Putamen (tissue), 1 donor: ENCODE measurements around the gene FHIP1A.
A peak's percentile ranks its signal among the peaks of the same experiment; 100 is the strongest.

ENCODE experiments used
- DNase-seq: peaks from one replicate; pipeline ENCODE4 v3.0.0-alpha.2; 2016; ENCODE audit warnings: low spot score

The FHIP1A gene

DNA sequence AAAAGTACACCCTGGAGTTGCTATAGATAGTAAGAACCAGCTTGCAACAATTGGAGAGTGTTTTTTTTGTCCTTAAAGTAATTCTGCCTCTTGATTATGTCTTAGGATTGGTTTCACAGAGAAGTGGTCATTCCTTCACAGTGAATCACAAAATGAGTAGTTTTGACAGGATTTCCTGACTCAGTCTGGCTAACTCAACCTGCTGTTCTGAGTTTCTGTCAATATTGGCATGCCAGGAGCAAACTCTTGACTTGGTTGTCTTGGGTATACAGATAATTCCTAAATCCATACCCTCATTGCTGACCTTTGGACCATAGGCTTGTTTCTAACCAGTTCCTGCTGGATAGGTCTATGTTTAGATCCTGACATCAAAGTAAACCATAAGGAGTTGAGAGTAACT, 9.4 kb downstream of the FHIP1A start:
- no peak for DNase-seq

GRCh38 chr4:151418856-151419255, 9.9 kb downstream of the FHIP1A start:
- no peak for DNase-seq

GRCh38 chr4:151420250-151420807, 11.4 kb downstream of the FHIP1A start:
- no peak for DNase-seq

DNA sequence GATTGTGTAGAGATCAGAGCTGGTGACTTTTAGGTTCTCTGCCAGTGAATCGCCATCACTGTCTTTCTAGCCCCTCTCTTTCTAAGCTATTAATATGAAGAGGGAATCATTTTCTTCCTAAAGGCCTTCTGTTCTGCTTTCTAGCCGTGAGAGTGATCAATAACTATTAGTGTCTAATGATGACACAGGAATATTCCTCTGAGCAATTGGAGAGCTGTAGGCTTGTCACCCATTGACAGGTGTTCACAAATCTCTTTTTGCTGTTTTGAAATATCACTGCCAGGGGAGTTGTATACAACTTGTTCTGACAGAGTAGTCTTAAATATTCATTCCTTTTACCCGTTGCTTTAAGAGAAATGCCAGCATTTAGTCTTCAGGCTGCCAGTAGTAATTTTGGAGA, 13.9 kb downstream of the FHIP1A start:
- DNase-seq = no peak

- no peak for DNase-seq
Measured at GRCh38 chr4:151426513-151426912, 17.5 kb downstream of the FHIP1A start.

DNA sequence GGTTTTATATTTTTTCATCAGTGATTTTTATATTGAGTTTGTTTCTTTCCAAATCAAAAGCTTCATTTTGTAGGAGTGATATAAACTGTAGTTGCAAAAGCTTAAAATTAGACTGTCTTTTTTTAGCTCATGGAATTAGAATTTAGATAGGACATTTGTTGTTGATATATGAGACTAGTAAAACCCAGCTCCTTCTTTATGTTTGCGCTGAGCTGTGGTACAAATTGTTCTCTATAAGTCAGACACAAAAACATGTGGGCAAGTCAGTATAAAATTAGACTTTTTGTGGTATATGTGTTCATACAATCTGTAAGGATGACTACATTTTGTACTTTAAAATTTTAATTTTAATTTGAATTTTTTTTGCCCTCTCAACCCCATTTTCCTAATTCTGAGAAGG, 18.3 kb downstream of the FHIP1A start:
- DNase-seq = no peak

GRCh38 chr4:151428346-151428745, 19.4 kb downstream of the FHIP1A start:
- no peak for DNase-seq

DNA sequence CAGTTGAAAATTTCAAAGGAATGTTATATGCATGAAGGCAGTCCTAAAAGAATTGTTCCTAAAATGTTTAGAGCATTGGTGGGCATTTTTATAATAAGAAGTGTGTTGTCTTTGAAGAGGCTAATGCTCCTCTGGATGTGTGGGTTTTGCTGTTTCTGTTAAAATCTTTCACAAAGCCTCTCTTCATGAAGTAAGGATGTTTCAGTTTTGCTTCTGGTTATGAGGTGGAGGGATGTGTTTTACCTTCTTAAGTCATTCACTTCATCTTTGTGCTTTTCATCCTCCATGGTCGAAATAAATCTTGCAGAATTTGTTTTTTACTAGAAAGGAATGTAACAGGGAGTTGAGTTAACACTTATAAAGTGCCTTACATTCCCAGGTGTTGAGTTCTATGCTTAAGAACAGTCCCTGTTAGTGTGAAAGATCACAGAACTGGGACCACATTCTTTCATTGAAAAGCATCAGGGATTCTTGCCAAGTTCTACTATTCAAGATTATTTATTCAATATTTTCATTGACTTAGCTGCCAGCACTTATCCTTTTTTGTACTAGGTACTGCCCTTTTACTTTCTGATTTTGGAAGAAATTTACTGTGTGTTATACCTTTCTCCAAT, 21.1 kb downstream of the FHIP1A start:
- DNase-seq = no peak

- DNase-seq = no peak
Measured at GRCh38 chr4:151430740-151431457, 21.9 kb downstream of the FHIP1A start.

GRCh38 chr4:151431728-151432127, 22.8 kb downstream of the FHIP1A start:
- no peak for DNase-seq

GRCh38 chr4:151432654-151433053, 23.7 kb downstream of the FHIP1A start:
- no peak for DNase-seq

- DNase-seq = no peak
Measured at GRCh38 chr4:151434183-151434860, 25.3 kb downstream of the FHIP1A start.

GRCh38 chr4:151436093-151436518, 27.1 kb downstream of the FHIP1A start:
- DNase-seq = no peak

- DNase-seq = no peak
Measured at GRCh38 chr4:151437505-151437904, 28.5 kb downstream of the FHIP1A start.

DNA sequence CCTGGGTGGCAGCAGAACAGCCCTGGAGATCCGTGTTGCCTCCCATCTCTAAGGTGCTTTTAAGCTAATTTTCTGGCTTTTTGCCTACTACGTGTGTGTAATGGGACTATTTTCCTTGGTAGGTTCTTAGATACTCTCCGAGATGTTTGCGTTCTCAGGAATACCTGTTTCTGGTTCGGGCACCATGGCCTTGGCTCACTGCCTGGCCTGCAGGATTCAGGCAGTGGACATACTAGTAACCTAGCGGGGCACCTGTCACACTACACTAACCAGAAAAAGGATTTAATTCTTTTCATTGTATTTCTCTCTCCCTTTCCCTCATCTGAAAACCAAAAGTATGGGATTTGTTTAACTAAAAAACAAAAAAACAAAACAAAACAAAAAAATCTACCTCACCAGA, 29.2 kb downstream of the FHIP1A start:
- DNase-seq = no peak

DNA sequence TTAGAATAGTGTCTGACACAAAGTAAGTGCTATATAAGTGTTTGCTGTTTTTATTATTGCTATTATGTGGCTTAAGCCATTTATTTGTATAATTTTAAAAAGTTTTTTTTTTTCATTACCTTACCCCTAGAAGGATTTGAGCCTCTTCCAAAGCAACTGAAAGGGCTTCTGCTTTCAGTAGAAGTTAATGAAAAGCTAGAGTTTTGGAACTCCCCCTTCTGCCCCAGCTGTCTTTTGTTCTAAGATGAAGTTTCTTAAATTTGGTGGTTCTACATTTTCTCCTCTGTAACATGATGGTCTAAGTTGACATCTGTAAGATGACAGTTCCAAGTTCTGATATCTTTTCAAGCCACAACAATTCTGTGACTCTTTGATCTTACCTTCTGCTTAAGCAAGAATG, 30.3 kb downstream of the FHIP1A start:
- no peak for DNase-seq

GRCh38 chr4:151442002-151442401, 33.0 kb downstream of the FHIP1A start:
- peak; percentile 16 for DNase-seq

DNA sequence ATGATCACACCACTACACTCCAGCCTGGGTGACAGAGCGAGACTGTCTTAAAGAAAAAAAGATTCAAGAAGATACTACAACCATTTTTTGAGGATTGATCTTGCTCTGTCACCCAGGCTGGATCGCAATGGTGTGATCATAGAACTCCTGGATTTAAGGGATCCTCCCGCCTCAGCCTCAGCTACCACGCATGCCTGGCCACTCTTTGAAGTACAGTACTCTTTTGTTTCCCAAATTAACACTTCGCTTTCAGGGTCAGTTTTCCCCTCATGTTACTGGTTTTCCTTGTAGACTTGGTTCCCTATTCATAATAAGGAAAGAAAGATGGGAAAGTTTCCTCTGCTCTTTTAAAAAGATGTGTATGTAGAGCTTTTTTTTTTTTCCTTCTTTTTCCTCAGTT, 34.3 kb downstream of the FHIP1A start:
- no peak for DNase-seq

DNA sequence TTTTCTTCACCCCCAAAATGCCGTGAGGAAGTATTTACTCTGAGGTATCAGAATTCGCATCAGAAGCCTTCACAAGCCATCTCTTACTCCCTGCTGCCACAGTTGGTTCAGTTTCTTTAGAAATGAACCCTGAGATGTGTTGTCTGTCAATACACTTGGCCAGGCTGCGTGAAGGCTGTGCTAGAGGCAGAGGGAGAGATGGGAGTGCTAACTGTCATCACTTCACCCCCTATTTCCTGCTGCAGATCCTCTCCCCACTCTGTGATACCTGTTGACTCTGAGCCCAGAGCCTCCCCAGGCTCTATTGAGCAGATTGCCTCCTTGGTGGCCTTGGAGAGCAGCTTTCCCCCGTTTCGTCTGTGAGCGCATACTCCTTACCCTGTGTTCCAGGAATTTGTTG, 34.8 kb downstream of the FHIP1A start:
- DNase-seq = no peak

GRCh38 chr4:151446208-151446607, 37.2 kb downstream of the FHIP1A start:
- DNase-seq = no peak

DNA sequence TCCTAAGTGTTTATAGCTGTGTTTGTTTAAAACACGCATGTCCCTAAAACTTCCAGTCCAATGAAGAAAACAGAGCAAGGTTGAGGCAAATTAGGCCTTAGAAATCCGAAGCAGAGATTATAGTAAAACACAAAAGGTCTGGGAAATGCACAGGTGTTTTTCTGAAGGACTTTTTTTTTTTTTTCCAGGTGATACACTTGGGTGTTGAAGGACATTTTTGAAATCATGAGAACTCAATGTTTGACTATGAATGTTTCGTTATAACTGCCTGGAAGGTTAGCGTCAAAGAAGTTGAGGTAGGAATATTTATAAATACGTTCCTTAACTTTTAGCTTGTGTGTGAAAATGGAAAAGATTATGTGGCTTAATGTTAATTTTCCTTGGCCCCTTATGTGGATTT, 45.5 kb downstream of the FHIP1A start:
- DNase-seq = no peak

- no peak for DNase-seq
Measured at GRCh38 chr4:151455212-151455611, 46.2 kb downstream of the FHIP1A start.

DNA sequence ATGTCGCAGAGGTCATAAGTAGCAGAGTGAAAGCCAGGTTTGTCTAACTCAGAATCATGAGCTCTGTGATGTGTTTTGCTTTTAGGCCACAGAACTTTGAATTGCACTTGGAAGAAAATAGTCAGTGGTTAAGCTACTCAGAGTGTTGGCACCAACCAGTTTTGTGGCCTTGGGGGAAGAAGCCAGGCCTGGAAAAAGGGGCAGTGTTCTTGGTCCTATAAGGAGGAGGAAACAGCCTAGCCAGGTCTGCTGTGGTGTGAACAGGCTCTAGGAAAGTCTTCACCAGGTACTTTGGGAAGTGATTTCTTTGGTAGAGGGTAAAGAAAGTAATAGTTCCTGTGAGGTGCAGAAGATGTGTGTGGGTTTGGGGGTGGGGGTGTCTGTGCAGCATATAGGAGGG, 49.2 kb downstream of the FHIP1A start:
- DNase-seq = no peak
